COLO668 (cell line): ENCODE measurements around the gene ALS2CL.

Source experiments
- DNase-seq: peaks from one replicate; lab custom pipeline; 2025; ENCODE audit not compliant: unreplicated experiment; lab: John Stamatoyannopoulos, UW

ALS2CL gene

GRCh38 chr3:46667061-46667621 lies 26.3 kb downstream of the ALS2CL start:
- no peak for DNase-seq

GRCh38 chr3:46666453-46666845 lies 27.0 kb downstream of the ALS2CL start:
- DNase-seq: no peak

- DNase-seq: peak; percentile 49
These were observed 27.6 kb downstream of the ALS2CL start for GRCh38 chr3:46665763-46666452.

- no peak for DNase-seq
These were observed 28.3 kb downstream of the ALS2CL start for GRCh38 chr3:46664971-46665762.

- no peak for DNase-seq
These were observed 29.1 kb downstream of the ALS2CL start for GRCh38 chr3:46664188-46664970.

- peak; percentile 71 for DNase-seq
These were observed 29.8 kb downstream of the ALS2CL start for GRCh38 chr3:46663591-46664135.

GRCh38 chr3:46662771-46663551 lies 30.5 kb downstream of the ALS2CL start:
- DNase-seq: peak; percentile 27

- DNase-seq: no peak
These were observed 31.4 kb downstream of the ALS2CL start for GRCh38 chr3:46661776-46662766.

GRCh38 chr3:46660543-46661523 lies 32.6 kb downstream of the ALS2CL start:
- DNase-seq: peak; percentile 9

GRCh38 chr3:46660003-46660402 lies 33.5 kb downstream of the ALS2CL start:
- DNase-seq: no peak

- DNase-seq: peak; percentile 66
These were observed 34.2 kb downstream of the ALS2CL start for GRCh38 chr3:46659285-46659684.

GRCh38 chr3:46656778-46657556 lies 36.5 kb downstream of the ALS2CL start:
- DNase-seq: peak; percentile 21

GRCh38 chr3:46655271-46655670 lies 38.2 kb downstream of the ALS2CL start:
- no peak for DNase-seq

- no peak for DNase-seq
These were observed 42.4 kb downstream of the ALS2CL start for GRCh38 chr3:46651084-46651483.

GRCh38 chr3:46649436-46649835 lies 44.0 kb downstream of the ALS2CL start:
- DNase-seq: no peak

GRCh38 chr3:46648096-46648495 lies 45.4 kb downstream of the ALS2CL start:
- no peak for DNase-seq

- DNase-seq: no peak
These were observed 46.8 kb downstream of the ALS2CL start for GRCh38 chr3:46646700-46647099.
